AG08395 (cell line): Measurements from ENCODE around the gene EIF4G1.
"Not testable (repeated sequence)": the region's sequence is repeated elsewhere in the genome, so short reads cannot be mapped to it uniquely, and the experiment has no call there.

Experiments used
- DNase-seq: peaks from one replicate; pipeline ENCODE4 v3.0.0; 2012; ENCODE audit warnings: mixed read lengths, low spot score

EIF4G1 gene

GRCh38 chr3:184335661-184336546, 21.5 kb downstream of the EIF4G1 start:
- peak; percentile 83 for DNase-seq

- peak; percentile 67 for DNase-seq
These were observed 22.4 kb downstream of the EIF4G1 start for GRCh38 chr3:184336547-184337398.

DNA sequence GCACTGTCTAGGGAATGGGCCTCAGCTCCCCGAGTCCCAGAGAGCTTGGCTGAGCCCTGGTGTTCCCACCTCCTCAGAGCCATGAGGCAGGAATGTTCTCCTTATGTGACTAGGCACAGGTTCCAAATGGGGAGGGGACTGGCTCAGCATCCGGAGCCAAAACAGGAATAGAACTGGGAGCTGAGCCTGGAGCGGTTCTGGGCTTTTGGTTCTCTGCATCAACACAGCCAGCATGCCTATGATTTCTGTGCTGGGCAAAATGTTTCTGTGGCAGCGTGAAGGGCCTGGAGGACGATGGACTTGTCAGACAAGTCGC, 23.0 kb downstream of the EIF4G1 start, which contains the start of gene FAM131A:
Gene FAM131A, plus strand, starts transcription at position 202 of the 316 bp plus-strand sequence. Its CDS starts 31 bp downstream, at position 233.
- DNase-seq: no peak

- no peak for DNase-seq
These were observed 23.6 kb downstream of the EIF4G1 start for GRCh38 chr3:184337981-184338380.

GRCh38 chr3:184338511-184338945, 24.1 kb downstream of the EIF4G1 start:
- no peak for DNase-seq

- no peak for DNase-seq
These were observed 24.6 kb downstream of the EIF4G1 start for GRCh38 chr3:184339001-184339400.

- not testable (repeated sequence) for DNase-seq
These were observed 25.2 kb downstream of the EIF4G1 start for GRCh38 chr3:184339451-184340135.

DNA sequence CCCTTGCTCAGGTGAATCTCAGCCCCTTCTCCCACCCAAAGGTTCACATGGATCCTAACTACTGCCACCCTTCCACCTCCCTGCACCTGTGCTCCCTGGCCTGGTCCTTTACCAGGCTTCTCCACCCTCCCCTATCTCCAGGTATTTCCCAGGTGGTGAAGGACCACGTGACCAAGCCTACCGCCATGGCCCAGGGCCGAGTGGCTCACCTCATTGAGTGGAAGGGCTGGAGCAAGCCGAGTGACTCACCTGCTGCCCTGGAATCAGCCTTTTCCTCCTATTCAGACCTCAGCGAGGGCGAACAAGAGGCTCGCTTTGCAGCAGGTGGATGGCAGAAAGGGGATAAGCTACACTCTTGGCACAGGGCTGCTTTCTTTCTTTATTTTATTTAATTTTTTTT, 27.5 kb downstream of the EIF4G1 start:
- DNase-seq: no peak

DNA sequence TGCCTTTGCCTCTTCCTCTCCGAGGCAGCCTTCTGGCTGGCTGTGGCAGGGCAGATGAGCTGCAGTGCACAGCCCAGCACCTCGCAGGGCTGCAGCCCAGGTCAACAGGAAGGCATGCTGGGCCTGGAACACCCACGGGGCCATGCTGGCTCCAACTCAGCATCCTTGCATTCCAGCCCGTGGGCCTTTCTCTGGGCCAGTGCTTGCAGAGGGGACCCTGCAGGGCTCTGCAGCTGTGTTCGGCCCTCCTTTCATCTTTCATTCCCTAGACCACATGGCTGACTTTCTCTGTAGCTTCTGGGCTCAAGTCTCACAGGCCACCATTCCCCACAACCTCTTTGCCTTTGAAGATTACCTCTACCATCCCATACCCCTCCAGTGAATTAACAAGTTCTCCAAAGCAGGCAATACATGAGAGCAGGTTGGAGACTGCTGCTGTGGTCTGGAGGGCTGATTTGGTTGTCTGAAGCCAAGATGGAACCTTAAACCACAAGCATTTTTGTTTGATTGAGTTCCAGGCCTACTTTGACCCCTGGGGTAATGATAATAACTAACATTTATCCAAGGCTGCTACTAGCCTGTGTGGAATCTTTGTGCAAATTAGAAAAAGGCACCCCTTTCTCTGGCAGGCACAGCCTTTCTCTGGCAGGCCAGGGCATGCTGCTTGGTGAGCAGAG, 28.9 kb downstream of the EIF4G1 start:
- DNase-seq: no peak

DNA sequence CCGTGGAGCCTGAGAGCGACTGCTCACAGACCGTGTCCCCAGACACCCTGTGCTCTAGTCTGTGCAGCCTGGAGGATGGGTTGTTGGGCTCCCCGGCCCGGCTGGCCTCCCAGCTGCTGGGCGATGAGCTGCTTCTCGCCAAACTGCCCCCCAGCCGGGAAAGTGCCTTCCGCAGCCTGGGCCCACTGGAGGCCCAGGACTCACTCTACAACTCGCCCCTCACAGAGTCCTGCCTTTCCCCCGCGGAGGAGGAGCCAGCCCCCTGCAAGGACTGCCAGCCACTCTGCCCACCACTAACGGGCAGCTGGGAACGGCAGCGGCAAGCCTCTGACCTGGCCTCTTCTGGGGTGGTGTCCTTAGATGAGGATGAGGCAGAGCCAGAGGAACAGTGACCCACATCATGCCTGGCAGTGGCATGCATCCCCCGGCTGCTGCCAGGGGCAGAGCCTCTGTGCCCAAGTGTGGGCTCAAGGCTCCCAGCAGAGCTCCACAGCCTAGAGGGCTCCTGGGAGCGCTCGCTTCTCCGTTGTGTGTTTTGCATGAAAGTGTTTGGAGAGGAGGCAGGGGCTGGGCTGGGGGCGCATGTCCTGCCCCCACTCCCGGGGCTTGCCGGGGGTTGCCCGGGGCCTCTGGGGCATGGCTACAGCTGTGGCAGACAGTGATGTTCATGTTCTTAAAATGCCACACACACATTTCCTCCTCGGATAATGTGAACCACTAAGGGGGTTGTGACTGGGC, 30.3 kb downstream of the EIF4G1 start:
- no peak for DNase-seq

DNA sequence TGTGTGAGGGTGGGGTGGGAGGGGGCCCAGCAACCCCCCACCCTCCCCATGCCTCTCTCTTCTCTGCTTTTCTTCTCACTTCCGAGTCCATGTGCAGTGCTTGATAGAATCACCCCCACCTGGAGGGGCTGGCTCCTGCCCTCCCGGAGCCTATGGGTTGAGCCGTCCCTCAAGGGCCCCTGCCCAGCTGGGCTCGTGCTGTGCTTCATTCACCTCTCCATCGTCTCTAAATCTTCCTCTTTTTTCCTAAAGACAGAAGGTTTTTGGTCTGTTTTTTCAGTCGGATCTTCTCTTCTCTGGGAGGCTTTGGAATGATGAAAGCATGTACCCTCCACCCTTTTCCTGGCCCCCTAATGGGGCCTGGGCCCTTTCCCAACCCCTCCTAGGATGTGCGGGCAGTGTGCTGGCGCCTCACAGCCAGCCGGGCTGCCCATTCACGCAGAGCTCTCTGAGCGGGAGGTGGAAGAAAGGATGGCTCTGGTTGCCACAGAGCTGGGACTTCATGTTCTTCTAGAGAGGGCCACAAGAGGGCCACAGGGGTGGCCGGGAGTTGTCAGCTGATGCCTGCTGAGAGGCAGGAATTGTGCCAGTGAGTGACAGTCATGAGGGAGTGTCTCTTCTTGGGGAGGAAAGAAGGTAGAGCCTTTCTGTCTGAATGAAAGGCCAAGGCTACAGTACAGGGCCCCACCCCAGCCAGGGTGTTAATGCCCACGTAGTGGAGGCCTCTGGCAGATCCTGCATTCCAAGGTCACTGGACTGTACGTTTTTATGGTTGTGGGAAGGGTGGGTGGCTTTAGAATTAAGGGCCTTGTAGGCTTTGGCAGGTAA, 31.1 kb downstream of the EIF4G1 start:
- DNase-seq: peak; percentile 92

DNA sequence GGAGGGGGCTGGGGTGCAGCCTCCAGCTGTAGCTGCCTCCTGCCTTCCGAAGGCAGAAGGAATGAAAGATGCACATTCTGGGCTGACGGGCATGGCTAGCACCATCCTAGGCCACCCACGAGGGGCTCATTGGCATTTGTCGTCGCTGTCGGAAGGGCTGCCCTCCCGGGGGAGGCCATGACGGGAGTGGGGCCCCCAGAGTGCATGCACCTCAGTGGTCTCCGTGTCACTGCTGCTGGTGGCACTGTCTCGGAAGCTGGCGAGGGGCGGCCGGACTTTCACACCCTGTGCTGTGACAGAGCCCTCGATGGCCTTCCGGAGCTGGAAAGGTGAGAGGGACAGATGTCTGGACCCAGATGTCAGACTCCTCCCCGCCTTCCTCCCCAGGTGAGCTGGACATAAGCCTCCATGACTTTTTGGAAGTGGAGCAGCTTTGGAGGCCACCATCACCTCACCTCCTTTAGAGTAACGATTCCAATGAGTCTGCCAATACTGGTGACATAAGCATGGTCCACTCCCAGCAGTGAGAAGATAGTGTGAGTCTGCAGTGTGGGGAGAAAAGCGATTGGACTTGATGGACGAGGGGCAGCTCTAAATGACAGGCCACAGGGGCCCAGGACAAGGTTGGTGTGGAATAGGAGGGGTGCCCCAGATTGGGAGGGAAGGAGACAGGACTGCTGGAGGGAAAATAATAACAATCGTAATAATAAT, 32.2 kb downstream of the EIF4G1 start:
- no peak for DNase-seq

DNA sequence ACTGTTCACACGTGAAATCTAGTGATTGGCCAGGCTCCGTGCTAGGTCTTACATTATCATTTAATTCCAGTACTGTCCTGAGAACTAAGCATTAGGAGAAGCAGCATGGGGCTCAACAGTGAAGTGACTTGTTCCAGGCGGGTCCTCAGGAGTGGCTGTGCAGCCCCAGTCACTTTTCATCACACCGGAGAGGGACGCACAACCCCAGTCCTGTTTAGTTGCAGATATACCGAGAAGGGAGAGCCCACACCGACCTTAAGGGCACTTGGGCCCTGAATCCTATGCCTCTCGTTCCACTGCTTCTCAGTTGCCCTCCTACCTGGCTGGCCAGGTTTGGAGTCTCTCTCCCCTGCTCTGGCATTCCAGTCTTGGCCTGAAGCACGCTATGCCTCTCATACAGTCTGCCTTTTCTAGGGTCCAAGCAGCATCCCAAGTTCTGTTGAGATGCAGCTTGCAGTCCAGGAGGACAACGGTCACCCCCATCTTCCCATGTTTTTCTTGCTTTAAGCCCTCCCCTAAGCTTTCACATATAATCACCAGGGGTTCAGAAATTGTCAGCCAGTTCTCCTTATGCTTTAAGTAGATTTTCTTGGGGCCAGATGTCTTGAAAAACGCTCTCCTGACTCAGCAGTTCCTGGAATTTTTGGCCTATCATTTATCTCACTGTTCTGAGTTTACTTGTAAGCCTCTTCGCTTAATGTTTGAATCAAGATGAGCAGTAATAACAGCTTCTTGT, 33.1 kb downstream of the EIF4G1 start:
- DNase-seq: no peak

- no peak for DNase-seq
These were observed 33.6 kb downstream of the EIF4G1 start for GRCh38 chr3:184348057-184348382.

- no peak for DNase-seq
These were observed 35.4 kb downstream of the EIF4G1 start for GRCh38 chr3:184349563-184350470.

DNA sequence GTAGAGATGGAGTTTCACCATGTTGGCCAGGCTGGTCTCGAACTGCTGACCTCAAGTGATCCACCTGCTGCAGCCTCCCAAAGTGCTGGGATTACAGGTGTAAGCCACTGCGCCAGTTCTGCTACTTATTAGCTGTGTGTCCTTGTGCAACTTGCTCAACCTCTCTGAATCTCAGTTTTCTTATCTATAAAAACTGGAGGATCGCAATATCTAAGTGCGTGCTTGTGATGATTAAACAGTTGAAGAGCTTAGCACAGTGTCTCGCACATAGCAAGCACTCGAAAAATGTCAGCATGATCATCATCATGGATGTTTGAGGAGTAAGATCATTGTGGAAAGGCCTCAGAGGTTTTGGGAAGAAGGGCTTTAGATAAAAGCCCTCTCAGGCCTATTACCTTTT, 36.2 kb downstream of the EIF4G1 start:
- no peak for DNase-seq

GRCh38 chr3:184351511-184352148, 37.2 kb downstream of the EIF4G1 start:
- no peak for DNase-seq
